ENCODE results near the gene OPCML. TPM values are rescaled to one million over a fixed set of nuclear protein-coding genes. Genes with fewer than 3 reads are reported as not detected.

Gene OPCML
- total and polyA plus RNA-seq, 4 donors, result under 0.01 to 1.3 (median 0.88) TPM; not detected in 1

DNA sequence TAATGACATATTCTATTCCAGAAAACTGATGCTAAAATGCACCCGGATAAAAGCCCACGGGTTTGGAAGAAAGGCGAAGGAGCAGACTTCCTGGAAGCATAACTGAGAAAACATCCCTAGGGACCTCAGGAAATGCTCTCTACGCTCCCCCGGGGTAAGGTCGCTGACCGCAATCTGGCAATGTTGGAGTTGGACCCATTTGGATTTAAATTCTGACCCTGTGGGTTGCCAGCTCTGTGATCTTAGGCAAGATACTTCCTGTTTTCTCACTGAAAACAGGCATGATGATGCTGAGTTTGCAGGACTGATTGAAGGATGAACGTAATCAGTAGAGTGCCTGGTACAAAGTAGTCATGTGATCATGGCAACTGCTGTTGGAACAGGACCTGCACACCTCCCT is 1107.9 kb downstream of the OPCML start:
- 61 to 64% methylated on average over 8 of the region's 8 CpGs for WGBS, 2 donors
- Histone ChIP-seq H3K27ac (ENCODE audit: low read depth in 1 of 2, low read length in 2 of 2) (no peak overlapping the region), H3K4me3 (ENCODE audit: low read length in 2 of 2) (no peak overlapping the region), H3K36me3 (ENCODE audit: control insufficient read depth in 1 of 2, insufficient read depth in 2 of 2, low read length in 1 of 2) (no peaks in the 10 kb centered on the region), H3K4me1 (ENCODE audit: control insufficient read depth in 1 of 2, insufficient read depth in 2 of 2, low read length in 2 of 2) (no peaks in the 10 kb centered on the region), H3K27me3 (ENCODE audit: control insufficient read depth in 1 of 2, insufficient read depth in 2 of 2, low read length in 1 of 2) (no peaks in the 10 kb centered on the region), H3K9me3 (ENCODE audit: control insufficient read depth, low read length) (no peaks in the 10 kb centered on the region)
- DNase-seq (no peak), ATAC-seq (ENCODE audit: low FRiP score) (no peak)
- intact Hi-C loops (cut with DNase I), result no loop called here

DNA sequence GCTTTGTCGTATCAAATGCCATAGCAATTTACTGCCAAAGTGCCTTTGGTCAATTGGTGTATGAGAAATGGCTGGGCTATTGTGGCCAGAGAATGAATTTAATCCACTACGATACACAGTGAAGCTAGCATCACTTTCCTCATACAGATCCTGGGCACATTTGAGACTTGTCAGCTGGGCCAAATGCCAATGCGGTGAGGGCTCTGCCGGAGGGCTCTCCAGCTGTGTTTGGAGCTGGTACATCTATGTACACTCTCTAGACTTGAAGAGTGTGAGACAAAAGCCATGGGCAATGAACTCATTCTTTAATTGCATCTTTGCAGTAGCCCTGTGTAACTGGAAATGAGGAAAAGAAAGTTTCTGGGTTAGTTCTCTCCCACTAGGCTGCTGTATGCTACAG is 1109.0 kb downstream of the OPCML start:
- WGBS, 2 donors, result 89 to 91% methylated on average over 4 of the region's 4 CpGs
- no peaks in the 10 kb centered on the region for H3K36me3 ChIP-seq (ENCODE audit: control insufficient read depth in 1 of 2, insufficient read depth in 2 of 2, low read length in 1 of 2)

DNA sequence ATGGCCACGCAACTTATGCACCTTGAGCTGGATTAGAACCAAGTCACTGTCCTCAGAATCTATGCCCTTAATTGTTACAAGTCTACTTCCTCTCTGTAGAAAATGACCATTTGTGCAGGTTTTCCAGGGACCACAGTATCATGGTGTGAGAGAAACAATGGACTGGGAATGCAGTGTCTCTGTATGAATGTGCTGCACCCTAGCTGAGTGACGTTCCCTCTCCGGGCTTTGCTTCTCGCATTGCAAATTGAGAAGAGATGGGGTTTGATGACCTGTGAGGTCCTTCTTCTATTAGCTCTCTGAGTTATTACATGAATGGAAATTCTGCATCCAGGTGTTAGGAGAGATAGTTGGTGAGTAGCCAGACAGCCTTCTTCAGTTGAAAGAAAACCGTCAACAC is 1109.6 kb downstream of the OPCML start:
- Histone ChIP-seq H3K4me3 (ENCODE audit: low read length in 2 of 2) (no peak overlapping the region), H3K9me3 (ENCODE audit: control insufficient read depth, low read length) (no peaks in the 10 kb centered on the region), H3K27me3 (ENCODE audit: control insufficient read depth in 1 of 2, insufficient read depth in 2 of 2, low read length in 1 of 2) (no peaks in the 10 kb centered on the region), H3K36me3 (ENCODE audit: control insufficient read depth in 1 of 2, insufficient read depth in 2 of 2, low read length in 1 of 2) (no peaks in the 10 kb centered on the region), H3K4me1 (ENCODE audit: control insufficient read depth in 1 of 2, insufficient read depth in 2 of 2, low read length in 2 of 2) (no peaks in the 10 kb centered on the region), H3K27ac (ENCODE audit: low read depth in 1 of 2, low read length in 2 of 2) (no peak overlapping the region)
- intact Hi-C loops (cut with DNase I), result no loop called here
- WGBS, 2 donors, result 84 to 85% methylated on average over 5 of the region's 5 CpGs
- DNase-seq, result no peak
- ATAC-seq (ENCODE audit: low FRiP score), result no peak

More for the DNA sequence above, 1109.0 kb downstream of the OPCML start:
- DNase-seq, result no peak
- no peak overlapping the region for H3K27ac ChIP-seq (ENCODE audit: low read depth in 1 of 2, low read length in 2 of 2)
- H3K4me1 ChIP-seq (ENCODE audit: control insufficient read depth in 1 of 2, insufficient read depth in 2 of 2, low read length in 2 of 2), result no peaks in the 10 kb centered on the region
- H3K9me3 ChIP-seq (ENCODE audit: control insufficient read depth, low read length), result no peaks in the 10 kb centered on the region
- intact Hi-C loops (cut with DNase I), result no loop called here
- no peak overlapping the region for H3K4me3 ChIP-seq (ENCODE audit: low read length in 2 of 2)
- ATAC-seq (ENCODE audit: low FRiP score), result no peak
- no peaks in the 10 kb centered on the region for H3K27me3 ChIP-seq (ENCODE audit: control insufficient read depth in 1 of 2, insufficient read depth in 2 of 2, low read length in 1 of 2)

DNA sequence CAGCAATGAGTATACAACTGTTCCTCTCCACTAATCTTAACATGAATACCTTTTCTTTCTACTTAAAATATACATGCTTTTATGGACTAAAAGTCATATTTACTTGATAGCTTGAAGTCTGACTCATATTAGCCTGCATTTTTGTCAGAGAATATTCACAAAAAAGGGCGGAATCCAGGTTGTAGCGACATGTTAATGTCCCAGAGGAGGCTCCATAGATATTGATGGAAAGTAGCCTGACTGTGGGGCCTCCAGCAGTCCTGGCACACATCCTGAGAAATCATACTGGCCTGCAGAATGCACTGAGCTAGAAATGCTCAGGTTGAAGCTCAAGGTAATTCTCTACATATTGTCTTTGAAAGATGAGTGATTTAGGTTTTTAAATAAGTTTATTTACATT is 1110.7 kb downstream of the OPCML start:
- Histone ChIP-seq H3K4me1 (ENCODE audit: control insufficient read depth in 1 of 2, insufficient read depth in 2 of 2, low read length in 2 of 2) (no peaks in the 10 kb centered on the region), H3K36me3 (ENCODE audit: control insufficient read depth in 1 of 2, insufficient read depth in 2 of 2, low read length in 1 of 2) (no peaks in the 10 kb centered on the region), H3K4me3 (ENCODE audit: low read length in 2 of 2) (no peak overlapping the region), H3K27me3 (ENCODE audit: control insufficient read depth in 1 of 2, insufficient read depth in 2 of 2, low read length in 1 of 2) (no peaks in the 10 kb centered on the region), H3K9me3 (ENCODE audit: control insufficient read depth, low read length) (no peaks in the 10 kb centered on the region), H3K27ac (ENCODE audit: low read depth in 1 of 2, low read length in 2 of 2) (no peak overlapping the region)
- no peak for ATAC-seq (ENCODE audit: low FRiP score)
- WGBS, 2 donors, result 62 to 89% methylated on average over 2 of the region's 2 CpGs
- intact Hi-C loops (cut with DNase I), result no loop called here
- DNase-seq, result no peak

DNA sequence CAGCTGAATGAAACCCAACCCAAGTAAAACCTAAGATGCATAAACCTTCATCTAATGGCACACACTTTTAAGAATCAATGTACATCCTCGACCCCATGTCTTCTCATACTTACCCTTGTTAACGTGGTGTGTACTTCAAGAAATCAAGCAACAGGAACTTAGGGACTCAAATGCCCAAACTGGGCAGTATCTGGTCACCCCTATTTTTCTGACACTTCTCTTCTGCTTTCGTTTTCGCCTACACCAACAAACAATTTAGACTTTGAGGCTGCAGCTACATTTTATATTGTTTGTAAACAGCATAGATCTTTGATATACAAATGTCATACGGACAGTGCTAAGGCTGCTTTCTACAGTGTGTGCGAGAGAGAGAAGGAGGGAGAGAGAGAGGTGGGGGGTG is 1117.8 kb downstream of the OPCML start:
- Histone ChIP-seq H3K4me3 (ENCODE audit: low read length in 2 of 2) (no peak overlapping the region), H3K36me3 (ENCODE audit: control insufficient read depth in 1 of 2, insufficient read depth in 2 of 2, low read length in 1 of 2) (no peaks in the 10 kb centered on the region), H3K27ac (ENCODE audit: low read depth in 1 of 2, low read length in 2 of 2) (no peak overlapping the region), H3K27me3 (ENCODE audit: control insufficient read depth in 1 of 2, insufficient read depth in 2 of 2, low read length in 1 of 2) (no peaks in the 10 kb centered on the region), H3K4me1 (ENCODE audit: control insufficient read depth in 1 of 2, insufficient read depth in 2 of 2, low read length in 2 of 2) (no peaks in the 10 kb centered on the region), H3K9me3 (ENCODE audit: control insufficient read depth, low read length) (peaks cover 1% of the 10 kb centered on the region)
- WGBS, 2 donors, result 69 to 70% methylated on average over 6 of the region's 6 CpGs
- ATAC-seq (ENCODE audit: low FRiP score), result no peak
- intact Hi-C loops (cut with DNase I), result loop anchor here in 1 of 2 donors (5.0 kb wide), 1 partner anchor 48 kb away; no protein-coding TSS in a partner anchor
- no peak for DNase-seq

DNA sequence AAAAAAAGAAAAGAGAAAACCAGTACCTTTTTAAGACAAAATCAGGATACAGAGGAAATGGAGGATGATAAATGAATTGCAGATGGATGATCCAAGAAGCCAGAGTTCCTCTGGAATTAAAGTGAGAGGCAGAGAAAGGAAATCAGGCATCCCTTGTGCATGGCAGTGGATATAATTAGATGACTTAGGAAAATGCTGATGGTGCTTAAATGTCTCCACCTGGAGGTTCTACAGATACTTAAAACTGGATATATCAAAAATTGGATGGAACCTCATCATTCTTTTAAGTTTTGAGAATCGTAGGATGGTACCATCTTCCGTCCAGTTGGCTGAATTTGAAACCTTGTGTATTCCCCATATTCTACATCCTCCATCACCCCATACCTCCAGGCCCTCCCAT is 1121.9 kb downstream of the OPCML start:
- H3K4me3 ChIP-seq (ENCODE audit: low read length in 2 of 2), result no peak overlapping the region
- no peak overlapping the region for H3K27ac ChIP-seq (ENCODE audit: low read depth in 1 of 2, low read length in 2 of 2)
- no peaks in the 10 kb centered on the region for H3K4me1 ChIP-seq (ENCODE audit: control insufficient read depth in 1 of 2, insufficient read depth in 2 of 2, low read length in 2 of 2)
- 78 to 83% methylated on average over 2 of the region's 2 CpGs for WGBS, 2 donors
- intact Hi-C loops (cut with DNase I), result loop anchor here in 1 of 2 donors (5.0 kb wide), 1 partner anchor 52 kb away; no protein-coding TSS in a partner anchor
- no peaks in the 10 kb centered on the region for H3K27me3 ChIP-seq (ENCODE audit: control insufficient read depth in 1 of 2, insufficient read depth in 2 of 2, low read length in 1 of 2)
- ATAC-seq (ENCODE audit: low FRiP score) (no peak), DNase-seq (no peak)
- H3K9me3 ChIP-seq (ENCODE audit: control insufficient read depth, low read length), result peaks cover 1% of the 10 kb centered on the region
- no peaks in the 10 kb centered on the region for H3K36me3 ChIP-seq (ENCODE audit: control insufficient read depth in 1 of 2, insufficient read depth in 2 of 2, low read length in 1 of 2)

DNA sequence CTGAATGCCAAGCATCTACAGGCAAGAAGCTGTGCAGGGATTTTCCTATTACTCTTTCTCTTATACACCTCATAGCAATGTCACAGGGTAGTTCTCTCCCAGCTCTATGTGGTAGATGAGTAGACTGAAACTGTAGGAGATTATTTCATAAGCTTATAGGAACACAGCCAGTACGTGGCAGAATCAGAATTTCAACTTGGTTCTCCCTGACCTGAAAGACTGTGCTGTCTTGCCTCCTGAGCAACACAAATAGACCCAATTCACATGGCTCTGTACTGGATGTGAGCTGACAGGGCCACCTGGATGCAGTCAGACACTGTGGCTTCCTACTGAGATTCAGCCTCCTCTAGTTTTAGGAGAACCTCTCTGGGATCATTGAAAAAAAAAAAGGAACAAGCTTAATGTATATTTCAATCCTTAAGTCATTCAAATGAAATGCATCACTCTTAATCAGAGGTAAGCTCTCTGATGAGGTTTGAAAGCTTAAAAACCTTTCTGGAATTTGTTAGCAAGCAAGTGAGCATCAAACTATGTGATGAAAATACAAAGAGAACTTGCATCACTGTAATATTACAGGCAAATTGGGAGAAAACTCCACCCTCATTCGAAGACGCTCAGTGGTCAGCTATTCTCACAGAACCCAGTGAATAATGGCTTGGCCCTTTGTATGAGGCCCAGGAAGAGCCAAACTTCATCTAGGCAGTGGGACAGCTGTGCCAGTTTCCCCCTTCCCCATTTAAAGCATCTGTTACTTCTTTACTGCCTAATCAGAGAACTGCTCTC is 1122.5 kb downstream of the OPCML start:
- Histone ChIP-seq H3K9me3 (ENCODE audit: control insufficient read depth, low read length) (peaks cover 1% of the 10 kb centered on the region), H3K27ac (ENCODE audit: low read depth in 1 of 2, low read length in 2 of 2) (no peak overlapping the region), H3K36me3 (ENCODE audit: control insufficient read depth in 1 of 2, insufficient read depth in 2 of 2, low read length in 1 of 2) (no peaks in the 10 kb centered on the region), H3K27me3 (ENCODE audit: control insufficient read depth in 1 of 2, insufficient read depth in 2 of 2, low read length in 1 of 2) (no peaks in the 10 kb centered on the region), H3K4me3 (ENCODE audit: low read length in 2 of 2) (no peak overlapping the region), H3K4me1 (ENCODE audit: control insufficient read depth in 1 of 2, insufficient read depth in 2 of 2, low read length in 2 of 2) (no peaks in the 10 kb centered on the region)
- WGBS, 2 donors, result 66 to 70% methylated on average over 3 of the region's 3 CpGs
- ATAC-seq (ENCODE audit: low FRiP score), result no peak
- DNase-seq, result no peak
- intact Hi-C loops (cut with DNase I), result loop anchor here in 1 of 2 donors (5.0 kb wide), 1 partner anchor 53 kb away; no protein-coding TSS in a partner anchor

DNA sequence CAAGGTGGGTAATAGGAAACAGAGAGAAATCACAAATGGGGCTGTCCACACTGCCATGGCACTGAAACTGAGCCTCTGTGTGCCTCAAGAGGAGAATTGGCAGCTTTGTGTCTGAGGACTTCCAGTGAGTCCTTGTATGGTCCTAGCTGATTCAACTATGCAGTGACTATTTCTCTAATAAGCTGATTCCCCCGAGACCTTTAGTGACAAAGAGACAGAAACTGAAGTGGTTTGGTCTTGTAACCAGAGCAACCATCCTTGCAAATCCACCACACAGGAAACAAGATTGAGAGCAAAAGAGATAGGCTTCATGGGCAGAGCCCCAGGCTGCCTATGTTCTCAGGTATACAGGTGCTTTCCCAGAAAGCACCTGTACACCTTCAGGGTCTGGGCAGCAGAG is 1123.4 kb downstream of the OPCML start:
- Histone ChIP-seq H3K4me3 (ENCODE audit: low read length in 2 of 2) (no peak overlapping the region), H3K36me3 (ENCODE audit: control insufficient read depth in 1 of 2, insufficient read depth in 2 of 2, low read length in 1 of 2) (no peaks in the 10 kb centered on the region), H3K27ac (ENCODE audit: low read depth in 1 of 2, low read length in 2 of 2) (no peak overlapping the region), H3K27me3 (ENCODE audit: control insufficient read depth in 1 of 2, insufficient read depth in 2 of 2, low read length in 1 of 2) (no peaks in the 10 kb centered on the region), H3K4me1 (ENCODE audit: control insufficient read depth in 1 of 2, insufficient read depth in 2 of 2, low read length in 2 of 2) (no peaks in the 10 kb centered on the region), H3K9me3 (ENCODE audit: control insufficient read depth, low read length) (peaks cover 1% of the 10 kb centered on the region)
- ATAC-seq (ENCODE audit: low FRiP score) (no peak), DNase-seq (no peak)
- intact Hi-C loops (cut with DNase I), result no loop called here
- 78 to 84% methylated on average over 1 of the region's 1 CpG for WGBS, 2 donors

DNA sequence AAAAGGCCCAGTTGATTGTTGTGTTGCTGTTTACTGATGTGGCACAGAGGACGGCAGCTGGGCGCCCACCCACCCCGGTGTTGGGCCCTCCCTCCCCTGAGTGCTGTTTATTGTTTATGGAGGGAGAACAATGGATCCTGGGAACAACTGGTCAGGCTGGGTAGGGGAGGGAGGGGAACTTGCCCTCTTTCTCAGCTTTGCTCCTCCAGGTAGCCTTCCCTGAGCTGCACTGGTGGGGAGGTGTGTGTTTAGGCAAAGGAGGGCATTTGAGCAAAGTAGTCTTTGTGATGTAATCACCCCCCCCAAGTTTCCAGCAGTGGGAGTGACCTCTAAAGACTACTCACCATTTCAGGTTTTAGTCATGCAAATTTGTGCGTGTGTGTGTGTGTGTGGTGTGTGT is 1126.6 kb downstream of the OPCML start:
- 16 to 19% methylated on average over 4 of the region's 4 CpGs for WGBS, 2 donors
- DNase-seq (no peak), ATAC-seq (ENCODE audit: low FRiP score) (no peak)
- intact Hi-C loops (cut with DNase I), result no loop called here
- Histone ChIP-seq H3K9me3 (ENCODE audit: control insufficient read depth, low read length) (no peaks in the 10 kb centered on the region), H3K4me1 (ENCODE audit: control insufficient read depth in 1 of 2, insufficient read depth in 2 of 2, low read length in 2 of 2) (no peaks in the 10 kb centered on the region), H3K4me3 (ENCODE audit: low read length in 2 of 2) (no peak overlapping the region), H3K27me3 (ENCODE audit: control insufficient read depth in 1 of 2, insufficient read depth in 2 of 2, low read length in 1 of 2) (no peaks in the 10 kb centered on the region), H3K36me3 (ENCODE audit: control insufficient read depth in 1 of 2, insufficient read depth in 2 of 2, low read length in 1 of 2) (no peaks in the 10 kb centered on the region), H3K27ac (ENCODE audit: low read depth in 1 of 2, low read length in 2 of 2) (no peak overlapping the region)
